A673 (cell line): Measurements from ENCODE around the gene EIF2AK3. TPM values are rescaled to one million over a fixed set of nuclear protein-coding genes. Genes with fewer than 3 reads are reported as not detected.
"Not testable (repeated sequence)": the region's sequence is repeated elsewhere in the genome, so short reads cannot be mapped to it uniquely, and the experiment has no call there.

Source experiments
- BruUV-seq: library from RNA; stranded (reverse); fragments of 400-500 nt; replicated peaks from 2 replicates; lab custom pipeline; 2021; lab: Mats Ljungman, UMichigan
- CTCF ChIA-PET: fragments of 300-600 bp; sonication (Branson Sonifier 250); formaldehyde crosslinking; loops from one replicate; lab custom pipeline; 2022; ENCODE audit warnings: antibody characterized with exemption; lab: Charles Lee
- POLR2A ChIA-PET: fragments of 300-600 bp; sonication (Branson Sonifier 250); formaldehyde crosslinking; loops from one replicate; lab custom pipeline; 2022; ENCODE audit warnings: antibody characterized with exemption; ENCODE audit not compliant: low non-redundant PET; lab: Charles Lee
- DNase-seq: peaks from one replicate; pipeline ENCODE4 v3.0.0-alpha.2; 2015; ENCODE audit warnings: low spot score
- H3K27ac ChIP-seq: fragments of 200-600 bp; sonication (generic); 2 replicates; pipeline ENCODE4 v1.5.1; 2016; ENCODE audit warnings: mixed run types, low read depth, mild to moderate bottlenecking, mixed read lengths, antibody characterized with exemption, low read length; ENCODE audit not compliant: poor library complexity, severe bottlenecking
- H3K27me3 ChIP-seq: fragments of 200-600 bp; sonication (generic); replicated peaks from 2 replicates; pipeline ENCODE4 v1.6.1; 2017; ENCODE audit warnings: mixed run types, low read depth, mild to moderate bottlenecking, mixed read lengths, antibody characterized with exemption, low read length; ENCODE audit not compliant: insufficient read depth, poor library complexity
- H3K36me3 ChIP-seq: fragments of 200-600 bp; sonication (generic); 2 replicates; pipeline ENCODE4 v1.6.1; 2016; ENCODE audit warnings: mixed run types, mild to moderate bottlenecking, mixed read lengths, antibody characterized with exemption, low read length; ENCODE audit not compliant: insufficient read depth, poor library complexity, severe bottlenecking
- H3K4me1 ChIP-seq: fragments of 200-600 bp; sonication (generic); 2 replicates; pipeline ENCODE4 v1.6.1; 2017; ENCODE audit warnings: mixed run types, mild to moderate bottlenecking, mixed read lengths, antibody characterized with exemption, low read length; ENCODE audit not compliant: insufficient read depth, poor library complexity, severe bottlenecking
- H3K4me3 ChIP-seq: fragments of 200-600 bp; sonication (generic); 2 replicates; pipeline ENCODE4 v1.5.1; 2016; ENCODE audit warnings: low read depth, mixed run types, mild to moderate bottlenecking, mixed read lengths, low read length; ENCODE audit not compliant: poor library complexity, severe bottlenecking
- H3K9me3 ChIP-seq: fragments of 200-600 bp; sonication (generic); 2 replicates; pipeline ENCODE4 v1.6.1; 2016; ENCODE audit warnings: mixed run types, low read depth, mild to moderate bottlenecking, mixed read lengths, antibody characterized with exemption, low read length; ENCODE audit not compliant: poor library complexity, severe bottlenecking
- CTCF ChIP-seq: fragments of 300-800, 200-600 bp; sonication (generic); conservative IDR thresholded peaks from 2 replicates; pipeline ENCODE4 v1.5.1; 2017; ENCODE audit warnings: low read depth, mild to moderate bottlenecking, antibody characterized with exemption, low read length, moderate library complexity, mixed read lengths
- EZH2 ChIP-seq: fragments of 200-600 bp; sonication (generic); IDR thresholded peaks from 2 replicates; pipeline ENCODE4 v1.6.1; 2017; ENCODE audit warnings: borderline replicate concordance, low read depth, mild to moderate bottlenecking, mixed read lengths, antibody characterized with exemption, low read length; ENCODE audit not compliant: poor library complexity, severe bottlenecking
- intact Hi-C: fragments of 100-400 bp; cut with micrococcal nuclease; formaldehyde crosslinking; loops from one replicate; pipeline ENCODE4 v1.10.0; 2022; ENCODE audit not compliant: unreplicated experiment
- total RNA-seq: library from RNA; stranded (reverse); gene quantifications from 2 replicates; pipeline ENCODE4 v1.2.3, GENCODE V29; 2021

Gene EIF2AK3
- total RNA-seq, 1 experiment from 2014 or later: 5.1 TPM

GRCh38 chr2:88654714-88655113 is 27.4 kb upstream of the EIF2AK3 start:
- H3K4me3 ChIP-seq: no peak overlapping the region
- ChIA-PET CTCF (no interaction called here), POLR2A (no interaction called here)
- no TSS peak for BruUV-seq
- H3K4me1 ChIP-seq: no peaks in the 10 kb centered on the region
- no peaks in the 10 kb centered on the region for H3K9me3 ChIP-seq
- TF ChIP-seq EZH2 (no peak), CTCF (no peak)
- H3K36me3 ChIP-seq: no peaks in the 10 kb centered on the region
- H3K27me3 ChIP-seq: no peaks in the 10 kb centered on the region
- DNase-seq: no peak
- intact Hi-C loops: no loop called here
- H3K27ac ChIP-seq: no peak overlapping the region

- Histone ChIP-seq H3K27ac (no peak overlapping the region), H3K9me3 (no peaks in the 10 kb centered on the region), H3K36me3 (no peaks in the 10 kb centered on the region), H3K4me3 (no peak overlapping the region), H3K4me1 (no peaks in the 10 kb centered on the region), H3K27me3 (no peaks in the 10 kb centered on the region)
- ChIA-PET POLR2A (no interaction called here), CTCF (no interaction called here)
- intact Hi-C loops: no loop called here
- TF ChIP-seq CTCF: no peak
- TF ChIP-seq EZH2: no peak
- no peak for DNase-seq
- no TSS peak for BruUV-seq
These were observed 24.4 kb upstream of the EIF2AK3 start for GRCh38 chr2:88651646-88652045.

- DNase-seq, H3K36me3 ChIP-seq, H3K27me3 ChIP-seq, CTCF ChIA-PET, intact Hi-C loops, H3K27ac ChIP-seq, H3K9me3 ChIP-seq, BruUV-seq, H3K4me3 ChIP-seq, H3K4me1 ChIP-seq: not testable (repeated sequence)
- POLR2A ChIA-PET: interaction anchor here (0.7 kb wide), 1 partner anchor 148 kb away, joined by 18 read pairs; no protein-coding TSS in a partner anchor
These were observed 18.1 kb upstream of the EIF2AK3 start for GRCh38 chr2:88645291-88645882.

- no peak overlapping the region for H3K27ac ChIP-seq
- H3K4me1 ChIP-seq: no peaks in the 10 kb centered on the region
- POLR2A ChIA-PET: no interaction called here
- no TSS peak for BruUV-seq
- no peak for TF ChIP-seq CTCF
- no peak for TF ChIP-seq EZH2
- H3K4me3 ChIP-seq: no peak overlapping the region
- intact Hi-C loops: no loop called here
- no peaks in the 10 kb centered on the region for H3K36me3 ChIP-seq
- CTCF ChIA-PET: no interaction called here
- H3K9me3 ChIP-seq: no peaks in the 10 kb centered on the region
- no peaks in the 10 kb centered on the region for H3K27me3 ChIP-seq
- no peak for DNase-seq
These were observed 15.0 kb upstream of the EIF2AK3 start for GRCh38 chr2:88642278-88642677.
